Skin epidermis (tissue), 12 donors: ENCODE data around the gene MSL1.
A peak's percentile ranks its signal among the peaks of the same experiment; 100 is the strongest.

Source experiments
- H3K27ac ChIP-seq, 21 experiments: fragments of 200-600 bp; sonication (generic) in 11 of 21; one replicate each; pipeline ENCODE4 v1.5.0; 2020; ENCODE audit warnings: mild to moderate bottlenecking in 3 of 21, inconsistent platforms in 2 of 21, moderate library complexity in 2 of 21
- H3K4me3 ChIP-seq, 7 experiments: fragments of 200-600 bp; sonication (generic) in 2 of 7; one replicate each; pipeline ENCODE4 v1.5.0; 2020; ENCODE audit warnings: inconsistent platforms in 2 of 7, mild to moderate bottlenecking in 2 of 7, moderate library complexity in 1 of 7

Gene MSL1

DNA sequence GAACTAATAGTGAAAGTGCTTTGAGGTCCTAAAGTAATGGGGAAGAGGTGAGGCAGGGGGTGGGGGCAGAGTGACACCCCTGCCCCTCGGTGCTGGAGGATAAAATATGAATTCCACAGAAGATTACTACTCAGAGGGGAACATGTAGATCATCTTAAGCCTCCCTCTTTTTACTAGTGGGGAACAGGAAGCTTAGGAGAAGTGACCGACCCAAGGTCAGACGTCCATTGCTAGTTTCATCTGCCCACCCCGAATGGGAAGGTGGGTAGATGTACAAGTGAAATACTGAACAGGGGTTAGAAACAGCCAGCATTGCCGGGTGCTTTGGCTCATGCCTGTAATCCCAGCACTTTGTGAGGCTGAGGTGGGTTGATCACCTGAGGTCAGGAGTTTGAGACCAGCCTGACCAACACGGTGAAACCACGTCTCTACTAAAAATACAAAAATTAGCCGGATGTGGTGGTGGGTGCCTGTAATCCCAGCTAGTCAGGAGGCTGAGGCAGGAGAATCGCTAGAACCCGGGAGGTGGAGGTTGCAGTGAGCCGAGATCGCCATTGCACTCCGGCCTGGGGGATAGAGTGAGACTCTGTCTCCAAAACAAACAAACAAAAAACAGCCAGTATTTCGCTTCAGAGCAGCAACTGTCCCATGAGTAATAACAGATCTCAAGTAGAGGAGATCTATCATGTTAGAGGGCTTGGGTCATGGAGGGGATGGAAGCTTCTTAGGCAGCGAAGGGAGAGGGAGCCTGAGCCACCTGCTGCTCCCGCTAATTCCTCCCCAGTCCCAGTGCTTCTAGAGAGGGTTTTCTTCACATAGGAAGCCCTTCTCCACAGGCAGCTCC lies 20.2 kb upstream of the MSL1 start:
- peak overlapping the region in 3 of 7 experiments; percentile 68 to 95 (median 94) for H3K4me3 ChIP-seq
- H3K27ac ChIP-seq = peak overlapping the region in 19 of 21 experiments; percentile 68 to 99 (median 94)

DNA sequence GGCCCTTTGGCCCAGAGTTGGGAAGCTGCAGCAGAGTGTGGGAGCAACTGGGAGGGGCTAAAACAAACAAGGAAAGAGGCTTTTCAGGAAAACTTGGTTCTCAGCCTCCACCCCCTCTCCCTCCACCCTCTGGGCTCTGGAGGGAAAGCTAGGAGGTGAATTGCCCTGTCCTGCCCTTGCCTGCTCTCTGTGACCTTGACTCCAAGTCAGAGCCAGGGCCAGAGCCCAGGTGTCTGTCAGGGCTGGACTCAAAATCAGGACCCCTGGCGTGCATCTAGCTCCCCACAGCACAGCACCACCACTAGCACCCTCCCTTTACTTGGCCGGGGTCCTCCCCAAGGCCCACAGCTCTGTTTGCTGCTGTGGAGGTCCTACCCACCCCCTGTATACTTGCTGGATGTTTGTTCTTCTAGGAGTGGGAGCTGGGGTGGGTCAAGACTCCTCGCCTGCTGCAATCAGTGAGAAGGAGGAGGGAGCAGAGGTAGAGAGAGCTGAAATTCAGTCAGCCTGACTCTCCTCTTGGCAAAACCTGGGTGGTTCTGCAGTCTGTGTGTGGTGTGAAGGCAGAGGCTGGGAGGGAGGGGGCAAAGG lies 18.6 kb upstream of the MSL1 start:
- Histone ChIP-seq H3K4me3 (no peak overlapping the region), H3K27ac (peak overlapping the region in 18 of 21 experiments; percentile 8 to 95 (median 66))

- Histone ChIP-seq H3K27ac (peak overlapping the region in 18 of 21 experiments; percentile 8 to 95 (median 66)), H3K4me3 (no peak overlapping the region)
Measured at GRCh38 chr17:40103688-40104087, 18.1 kb upstream of the MSL1 start.

GRCh38 chr17:40104594-40105486 lies 16.9 kb upstream of the MSL1 start:
- Histone ChIP-seq H3K27ac (peak overlapping the region in 18 of 21 experiments; percentile 1 to 99 (median 89)), H3K4me3 (no peak overlapping the region)

DNA sequence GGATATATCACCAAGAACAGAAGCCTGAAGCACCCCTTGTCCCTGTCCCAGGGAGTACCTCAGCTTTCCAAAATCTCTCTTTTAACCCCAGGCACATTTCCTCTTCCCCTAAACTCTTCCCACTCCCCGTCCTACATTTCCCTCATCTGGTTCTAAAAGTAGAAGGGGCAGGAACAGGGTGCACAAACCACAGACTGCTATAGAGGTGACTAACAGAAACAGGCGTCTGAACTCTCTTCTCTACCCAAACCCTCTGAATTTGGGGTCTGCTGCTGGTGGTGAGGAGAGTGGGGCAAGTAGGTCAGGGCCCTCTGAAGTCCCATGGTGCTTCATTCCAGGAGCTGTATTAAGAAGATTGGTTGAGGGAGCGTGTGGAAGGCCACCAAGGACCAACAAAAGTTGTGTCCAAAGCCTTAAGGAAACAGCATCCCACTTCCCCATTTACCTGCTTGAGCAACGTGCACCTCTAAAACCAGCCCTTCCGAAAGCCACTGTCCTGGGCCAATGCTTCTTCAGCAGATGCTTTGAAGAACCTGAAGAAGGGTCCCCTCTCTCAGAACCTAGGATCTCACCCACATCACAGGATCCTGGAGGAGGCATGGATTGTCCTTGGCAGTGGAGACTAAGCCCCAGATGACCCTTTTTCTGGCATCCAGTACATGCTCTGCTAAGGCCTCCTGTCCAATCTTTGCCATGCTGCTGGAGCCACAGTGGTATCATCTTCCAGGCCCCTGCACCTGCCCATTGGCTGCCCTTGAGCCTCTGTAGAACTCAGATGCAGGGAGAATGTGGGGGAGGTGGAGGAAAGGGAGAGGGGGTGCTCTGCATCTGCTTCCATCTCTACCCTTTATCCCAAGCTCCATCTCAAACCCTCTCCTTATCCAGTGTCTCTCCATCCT lies 15.7 kb upstream of the MSL1 start:
- no peak overlapping the region for H3K4me3 ChIP-seq
- H3K27ac ChIP-seq = peak overlapping the region in 20 of 21 experiments; percentile 1 to 99 (median 90)

DNA sequence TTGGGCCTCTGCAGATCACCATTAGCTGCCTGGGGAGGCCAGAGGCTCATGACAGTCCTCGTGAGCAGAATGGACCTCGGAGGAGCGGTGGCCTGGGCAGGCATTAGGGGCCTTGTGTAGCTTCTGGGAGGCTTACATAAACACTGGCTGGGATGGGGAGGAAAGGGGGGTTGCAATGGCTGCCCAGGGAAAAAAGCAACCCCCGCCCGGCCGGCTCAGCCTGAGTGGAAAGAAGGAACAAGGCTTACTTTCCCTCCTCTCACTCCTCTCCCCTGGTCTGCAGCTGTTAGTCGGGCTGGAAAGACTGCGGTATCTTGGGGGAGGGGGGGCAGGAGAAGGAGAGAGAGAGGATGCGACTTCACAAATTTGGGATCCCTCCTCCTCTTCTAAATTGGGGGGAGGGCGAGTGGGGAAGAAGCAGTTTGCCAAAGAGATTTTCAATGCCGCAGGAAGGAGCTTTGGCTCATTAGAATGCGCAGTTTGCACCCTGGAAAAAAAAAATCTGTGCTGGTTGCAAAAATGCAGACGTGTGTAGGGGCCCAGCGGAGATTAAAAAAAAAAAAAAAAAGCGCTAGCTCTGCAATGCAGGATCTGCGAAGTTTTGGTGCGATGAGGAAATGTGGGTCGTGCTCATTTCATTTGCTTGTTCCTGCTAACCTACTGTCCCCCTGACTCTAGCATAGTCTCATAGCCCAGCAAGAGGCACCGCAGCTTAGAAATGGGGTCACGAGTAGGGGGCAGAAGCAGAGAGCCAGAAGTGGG lies 14.8 kb upstream of the MSL1 start:
- Histone ChIP-seq H3K4me3 (no peak overlapping the region), H3K27ac (peak overlapping the region in 20 of 21 experiments; percentile 79 to 99 (median 90))

- Histone ChIP-seq H3K4me3 (peak overlapping the region in 1 of 7 experiments; percentile 1), H3K27ac (peak overlapping the region in 20 of 21 experiments; percentile 79 to 99 (median 90))
Measured at GRCh38 chr17:40107522-40108174, 14.1 kb upstream of the MSL1 start.

DNA sequence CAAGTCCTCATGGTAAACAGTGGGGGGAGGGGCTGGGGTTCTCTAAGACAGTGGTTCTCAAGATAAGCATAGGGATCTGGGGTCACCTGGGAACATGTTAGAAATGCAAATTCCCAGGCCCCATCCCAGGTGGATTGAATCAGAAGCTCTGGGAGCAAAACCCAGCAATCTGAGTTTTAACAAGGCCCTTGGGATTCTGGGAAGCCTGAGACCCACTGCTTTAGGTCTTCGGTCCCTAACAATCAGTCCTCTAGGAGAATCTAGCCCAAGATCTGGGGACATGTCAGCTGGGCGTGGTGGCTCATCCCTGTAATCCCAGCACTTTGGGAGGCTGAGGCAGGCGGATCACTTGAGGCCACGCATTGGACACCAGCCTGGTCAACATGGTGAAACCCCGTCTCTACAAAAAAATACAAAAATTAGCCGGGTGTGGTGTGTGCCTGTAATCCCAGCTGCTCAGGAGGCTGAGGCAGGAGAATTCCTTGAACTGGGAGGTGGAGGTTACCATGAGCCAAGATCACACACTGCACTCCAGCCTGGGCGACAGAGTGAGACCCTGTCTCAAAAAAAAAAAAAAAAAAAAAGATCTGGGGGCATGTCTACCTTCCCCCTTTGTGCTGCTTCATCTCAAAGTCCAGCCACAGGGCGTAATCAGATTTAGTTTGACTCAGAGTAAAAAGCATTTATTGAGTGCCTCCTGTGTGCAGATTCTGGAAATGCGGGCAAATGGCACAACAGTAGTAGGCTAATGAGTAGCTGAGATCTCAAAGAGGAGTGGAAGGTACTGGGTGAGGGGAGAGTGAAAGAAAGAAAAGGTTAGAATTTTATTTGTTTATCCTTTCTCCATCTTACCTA lies 12.6 kb upstream of the MSL1 start:
- Histone ChIP-seq H3K27ac (peak overlapping the region in 20 of 21 experiments; percentile 79 to 99 (median 90)), H3K4me3 (no peak overlapping the region)

DNA sequence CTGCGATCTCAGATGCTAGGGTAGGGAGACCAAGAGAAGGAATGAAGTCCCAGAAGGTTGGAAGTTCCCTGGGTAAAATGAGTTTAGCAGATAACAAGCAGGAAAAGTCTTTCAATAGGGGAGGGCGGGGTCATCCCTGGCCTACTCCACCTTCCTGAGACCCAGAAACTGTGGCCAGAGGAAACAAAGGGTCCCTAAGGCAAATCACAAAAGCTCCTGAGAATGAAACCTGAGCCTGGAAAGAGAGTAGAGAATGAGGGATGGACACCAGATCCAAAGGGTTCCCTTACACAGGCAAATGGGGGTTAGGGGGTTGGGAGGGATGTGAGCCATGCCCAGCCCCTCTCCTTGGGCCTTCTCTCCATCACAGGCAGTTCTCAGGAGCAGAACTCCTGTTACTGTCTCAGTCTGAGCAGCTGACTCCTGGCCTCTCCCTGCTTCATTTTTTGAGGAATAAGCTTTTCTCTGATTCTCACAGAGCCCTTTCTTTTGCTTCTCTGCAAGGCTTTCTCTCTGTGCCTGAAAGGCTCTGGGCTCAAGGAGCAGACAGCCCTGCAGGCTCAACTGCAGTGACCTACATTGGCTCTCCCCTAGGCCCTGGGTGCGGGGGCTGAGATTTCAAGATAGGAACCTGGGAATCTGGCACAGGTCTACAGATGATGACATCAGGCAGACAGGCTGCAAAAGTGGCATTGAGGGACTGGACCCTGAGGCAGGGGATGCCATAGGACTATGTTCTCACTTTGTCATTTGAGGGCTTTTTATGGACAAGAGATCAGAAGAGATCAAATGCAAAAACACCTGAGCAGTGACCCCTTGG lies 11.5 kb upstream of the MSL1 start:
- Histone ChIP-seq H3K27ac (peak overlapping the region in 19 of 21 experiments; percentile 4 to 99 (median 86)), H3K4me3 (no peak overlapping the region)

- Histone ChIP-seq H3K27ac (peak overlapping the region in 19 of 21 experiments; percentile 4 to 99 (median 87)), H3K4me3 (peak overlapping the region in 1 of 7 experiments; percentile 42)
Measured at GRCh38 chr17:40111221-40112128, 10.3 kb upstream of the MSL1 start.

GRCh38 chr17:40112191-40112711 lies 9.5 kb upstream of the MSL1 start:
- Histone ChIP-seq H3K4me3 (peak overlapping the region in 1 of 7 experiments; percentile 42), H3K27ac (peak overlapping the region in 20 of 21 experiments; percentile 4 to 99 (median 85))

- peak overlapping the region in 1 of 7 experiments; percentile 42 for H3K4me3 ChIP-seq
- peak overlapping the region in 20 of 21 experiments; percentile 4 to 99 (median 85) for H3K27ac ChIP-seq
Measured at GRCh38 chr17:40112718-40113109, 9.1 kb upstream of the MSL1 start.

GRCh38 chr17:40113110-40113906 lies 8.5 kb upstream of the MSL1 start:
- H3K4me3 ChIP-seq = peak overlapping the region; percentile 19 to 42 (median 35)
- H3K27ac ChIP-seq = peak overlapping the region; percentile 51 to 99 (median 87)

DNA sequence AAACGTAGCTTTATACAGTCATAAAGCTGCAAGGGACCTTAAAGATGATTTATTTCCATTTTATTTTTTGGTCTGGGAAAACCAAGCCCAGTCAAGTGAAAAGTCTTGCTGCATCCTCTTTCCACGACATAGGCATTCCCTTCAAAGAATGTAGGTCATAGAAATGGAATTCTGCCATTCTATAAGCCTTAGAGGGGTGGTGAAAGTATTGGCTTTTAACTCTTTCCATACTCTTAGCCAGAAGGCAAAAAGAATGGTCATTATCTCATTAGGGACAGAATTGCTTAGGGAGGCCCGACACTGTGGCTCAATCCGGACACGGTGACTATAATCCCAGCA lies 7.9 kb upstream of the MSL1 start:
- Histone ChIP-seq H3K4me3 (peak overlapping the region in 5 of 7 experiments; percentile 19 to 42 (median 40)), H3K27ac (peak overlapping the region in 20 of 21 experiments; percentile 63 to 99 (median 85))
